Uterus (tissue), 4 donors: Measurements from ENCODE around the gene CA12. TPM values are rescaled to one million over a fixed set of nuclear protein-coding genes. Genes with fewer than 3 reads are reported as not detected.

Experiments used
- DNase-seq, 2 donors: peaks; one replicate each; pipeline ENCODE4 v3.0.0-alpha.2; 2019 to 2020
- H3K27ac ChIP-seq, 2 donors: fragments of 200-600 bp; sonication (generic); 1 replicate in 1 of 2; 2 replicates in 1 of 2; pipeline ENCODE4 v1.5.1; 2016 to 2018
- H3K27me3 ChIP-seq, 2 donors: fragments of 200-600 bp; sonication (generic); one replicate each; pipeline ENCODE4 v1.5.1; 2018 to 2019; ENCODE audit warnings: control low read depth in 1 of 2
- H3K36me3 ChIP-seq, 2 donors: fragments of 200-600 bp; sonication (generic); one replicate each; pipeline ENCODE4 v1.5.1; 2019; ENCODE audit warnings: control low read depth in 1 of 2
- H3K4me1 ChIP-seq, 2 donors: fragments of 200-600 bp; sonication (generic); one replicate each; pipeline ENCODE4 v1.5.1; 2018 to 2019; ENCODE audit warnings: control low read depth in 1 of 2
- H3K4me3 ChIP-seq, 2 donors: fragments of 200-600 bp; sonication (generic); 1 replicate in 1 of 2; 2 replicates in 1 of 2; pipeline ENCODE4 v1.5.1; 2018 to 2019; ENCODE audit warnings: mild to moderate bottlenecking in 1 of 2
- H3K9me3 ChIP-seq, 2 donors: fragments of 200-600 bp; sonication (generic); one replicate each; pipeline ENCODE4 v1.5.1; 2019; ENCODE audit warnings: control low read depth in 1 of 2
- POLR2A ChIP-seq, 2 donors: fragments of 450-650 bp; IDR thresholded peaks; one replicate each; pipeline ENCODE4 v1.6.1; 2016; ENCODE audit warnings: antibody characterized with exemption in 2 of 2, mild to moderate bottlenecking in 1 of 2, moderate library complexity in 1 of 2
- intact Hi-C: fragments of 100-400 bp; cut with DNase I; formaldehyde crosslinking; loops from one replicate; pipeline ENCODE4 v1.15.1; 2023; ENCODE audit warnings: low total_unique reads
- total RNA-seq, 4 donors: library from RNA; depleted of rRNA in 3 of 4; stranded (reverse); fragments of >200 nt in 3 of 4; gene quantifications; one replicate each; pipeline versions ENCODE4 v1.1.0 to v1.2.4, GENCODE V29; 2014 to 2023
- TF ChIP-seq, protein P1 (sequence below), 4 experiments: fragments of 200-600 bp in 2 of 4; fragments of 450-650 bp in 2 of 4; sonication (generic) in 2 of 4; IDR thresholded peaks; one replicate each; pipeline ENCODE4 v1.5.1; 2016 to 2019; ENCODE audit warnings: antibody characterized with exemption in 4 of 4, mild to moderate bottlenecking in 2 of 4, moderate library complexity in 1 of 4
- donor health status: DM: yes; HTN: yes; CAD: no.

CA12 gene
- total RNA-seq, 4 donors from 2014 or later: 0.29 to 11.8 (median 8.0) TPM

DNA sequence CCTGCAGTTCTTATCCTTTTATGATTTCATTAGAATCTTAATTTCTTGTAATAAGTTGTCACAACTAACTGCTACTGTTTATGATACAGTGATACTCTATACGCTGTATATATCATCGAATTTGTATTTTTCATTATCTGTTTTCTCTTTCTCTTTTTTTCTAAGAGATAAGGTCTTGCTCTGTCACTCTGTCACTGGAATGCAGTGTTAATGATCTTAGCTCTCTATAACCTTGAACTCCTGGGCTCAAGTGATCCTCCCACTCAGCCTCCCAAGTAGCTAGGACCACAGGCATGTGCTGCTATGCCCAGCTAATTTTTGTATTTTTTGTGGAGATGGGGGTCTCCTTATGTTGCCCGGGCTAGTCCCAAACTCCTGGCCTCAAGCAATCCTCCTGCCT lies 89.4 kb downstream of the CA12 start:
- H3K4me1 ChIP-seq: no peaks in the 10 kb centered on the region
- no peak for DNase-seq
- no peaks in the 10 kb centered on the region for H3K9me3 ChIP-seq
- H3K27ac ChIP-seq: no peak overlapping the region
- no peak for TF ChIP-seq POLR2A (IDR thresholded peaks at IDR 0.05)
- TF ChIP-seq, protein P1, sequence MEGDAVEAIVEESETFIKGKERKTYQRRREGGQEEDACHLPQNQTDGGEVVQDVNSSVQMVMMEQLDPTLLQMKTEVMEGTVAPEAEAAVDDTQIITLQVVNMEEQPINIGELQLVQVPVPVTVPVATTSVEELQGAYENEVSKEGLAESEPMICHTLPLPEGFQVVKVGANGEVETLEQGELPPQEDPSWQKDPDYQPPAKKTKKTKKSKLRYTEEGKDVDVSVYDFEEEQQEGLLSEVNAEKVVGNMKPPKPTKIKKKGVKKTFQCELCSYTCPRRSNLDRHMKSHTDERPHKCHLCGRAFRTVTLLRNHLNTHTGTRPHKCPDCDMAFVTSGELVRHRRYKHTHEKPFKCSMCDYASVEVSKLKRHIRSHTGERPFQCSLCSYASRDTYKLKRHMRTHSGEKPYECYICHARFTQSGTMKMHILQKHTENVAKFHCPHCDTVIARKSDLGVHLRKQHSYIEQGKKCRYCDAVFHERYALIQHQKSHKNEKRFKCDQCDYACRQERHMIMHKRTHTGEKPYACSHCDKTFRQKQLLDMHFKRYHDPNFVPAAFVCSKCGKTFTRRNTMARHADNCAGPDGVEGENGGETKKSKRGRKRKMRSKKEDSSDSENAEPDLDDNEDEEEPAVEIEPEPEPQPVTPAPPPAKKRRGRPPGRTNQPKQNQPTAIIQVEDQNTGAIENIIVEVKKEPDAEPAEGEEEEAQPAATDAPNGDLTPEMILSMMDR (IDR thresholded peaks at IDR 0.05): no peak
- no peaks in the 10 kb centered on the region for H3K27me3 ChIP-seq
- H3K36me3 ChIP-seq: no peaks in the 10 kb centered on the region
- intact Hi-C loops: no loop called here
- no peak overlapping the region for H3K4me3 ChIP-seq

DNA sequence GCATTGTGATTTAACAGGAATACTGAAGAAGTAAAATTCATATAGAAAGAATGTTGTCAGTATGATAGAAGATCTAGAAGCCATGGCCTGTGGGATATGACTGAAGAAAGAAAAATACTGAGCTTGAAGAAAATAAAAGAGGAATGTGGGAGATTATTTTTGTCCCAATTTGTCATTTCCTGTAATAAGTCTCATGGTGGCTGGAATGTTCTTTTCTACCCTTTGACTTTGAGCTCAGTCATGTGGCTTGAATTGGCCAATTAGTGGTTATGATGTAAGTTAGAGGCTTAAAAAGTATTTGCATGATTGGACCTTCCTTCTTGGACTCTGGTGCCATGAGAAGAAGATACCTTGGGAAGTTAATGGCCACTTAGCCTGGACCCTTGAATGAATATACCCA lies 90.1 kb downstream of the CA12 start:
- TF ChIP-seq, protein P1 (IDR thresholded peaks at IDR 0.05): no peak
- no peak for TF ChIP-seq POLR2A (IDR thresholded peaks at IDR 0.05)
- H3K36me3 ChIP-seq: no peaks in the 10 kb centered on the region
- intact Hi-C loops: no loop called here
- no peaks in the 10 kb centered on the region for H3K4me1 ChIP-seq
- H3K4me3 ChIP-seq: no peak overlapping the region
- DNase-seq: no peak
- H3K27ac ChIP-seq: no peak overlapping the region
- H3K27me3 ChIP-seq: no peaks in the 10 kb centered on the region
- H3K9me3 ChIP-seq: no peaks in the 10 kb centered on the region

DNA sequence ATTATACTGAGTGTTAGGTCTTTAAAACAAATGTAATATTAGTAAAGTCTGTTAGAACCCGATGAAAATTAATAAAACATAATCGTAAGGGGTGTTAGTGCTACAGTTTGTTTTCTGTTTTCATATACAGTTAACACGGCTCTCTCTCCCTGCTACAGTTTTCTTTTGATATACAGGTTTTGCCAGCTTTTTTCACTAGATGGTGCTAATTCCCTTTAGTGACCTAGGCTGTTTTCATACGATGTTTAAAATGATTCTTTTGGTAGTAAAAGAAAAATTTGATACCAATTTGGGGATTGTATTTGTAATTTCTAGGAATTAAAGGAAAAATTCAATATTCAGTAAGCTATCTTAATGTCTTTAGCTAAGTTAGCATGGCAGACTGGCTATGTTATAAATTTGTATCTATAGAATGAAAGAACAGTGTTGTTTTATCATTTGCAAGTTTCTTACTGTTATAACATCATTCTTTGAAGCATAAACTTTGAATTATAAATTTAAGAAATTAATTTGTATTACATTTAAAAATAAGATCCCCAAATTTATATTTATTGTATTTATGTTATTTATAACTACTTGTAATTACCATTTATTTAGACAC lies 92.8 kb downstream of the CA12 start:
- H3K4me3 ChIP-seq: no peak overlapping the region
- H3K27ac ChIP-seq: no peak overlapping the region
- TF ChIP-seq, protein P1 (IDR thresholded peaks at IDR 0.05): peak; percentile 62 to 72 (median 70)
- TF ChIP-seq POLR2A (IDR thresholded peaks at IDR 0.05): no peak
- H3K36me3 ChIP-seq: no peaks in the 10 kb centered on the region
- no peaks in the 10 kb centered on the region for H3K9me3 ChIP-seq
- intact Hi-C loops: loop anchor here (5.0 kb wide), 1 partner anchor 113 kb away; no protein-coding TSS in a partner anchor
- no peaks in the 10 kb centered on the region for H3K27me3 ChIP-seq
- H3K4me1 ChIP-seq: no peaks in the 10 kb centered on the region
- no peak for DNase-seq

DNA sequence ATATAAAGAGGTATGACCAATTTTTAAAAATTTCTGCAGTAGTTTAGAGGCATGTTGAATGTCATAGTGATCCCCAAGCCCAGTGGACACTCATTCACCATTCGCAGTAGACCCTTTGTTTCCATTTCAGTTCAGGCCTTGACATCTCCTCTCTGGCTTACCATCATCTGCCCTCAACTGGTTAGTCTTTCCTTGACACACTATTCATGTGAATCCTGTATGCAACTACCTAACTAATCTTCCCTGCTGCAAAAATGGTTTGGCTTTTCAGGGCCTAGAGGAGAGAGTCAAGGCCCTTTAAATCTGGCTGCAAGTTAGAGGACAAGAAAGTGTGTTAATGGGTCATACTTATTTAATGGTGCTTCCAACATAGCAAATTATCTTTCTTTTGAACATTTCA lies 93.3 kb downstream of the CA12 start:
- Histone ChIP-seq H3K9me3 (no peaks in the 10 kb centered on the region), H3K4me1 (no peaks in the 10 kb centered on the region), H3K4me3 (no peak overlapping the region), H3K36me3 (no peaks in the 10 kb centered on the region), H3K27me3 (no peaks in the 10 kb centered on the region), H3K27ac (no peak overlapping the region)
- TF ChIP-seq, protein P1 (IDR thresholded peaks at IDR 0.05): no peak
- TF ChIP-seq POLR2A (IDR thresholded peaks at IDR 0.05): no peak
- intact Hi-C loops: loop anchor here (5.0 kb wide), 1 partner anchor 114 kb away; no protein-coding TSS in a partner anchor
- no peak for DNase-seq

DNA sequence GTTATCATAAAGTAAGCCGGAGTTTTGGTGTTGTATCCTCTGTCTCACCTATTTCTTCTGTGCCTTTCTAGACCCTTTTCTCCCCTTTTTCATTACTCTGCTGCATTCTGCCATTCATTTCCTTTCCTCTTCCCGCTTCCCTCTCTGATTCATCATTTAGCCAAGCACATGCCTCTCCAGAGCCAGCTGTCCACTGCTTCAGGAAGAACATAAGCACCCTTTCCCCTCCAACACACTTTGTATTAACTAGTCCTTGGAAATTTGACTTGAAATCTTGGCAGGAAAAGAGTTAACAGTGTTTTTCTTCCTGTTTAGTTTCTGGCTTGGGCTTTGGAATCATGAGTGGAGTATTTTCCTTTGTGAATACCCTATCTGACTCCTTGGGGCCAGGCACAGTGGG lies 94.5 kb downstream of the CA12 start:
- intact Hi-C loops: loop anchor here (5.0 kb wide), 1 partner anchor 115 kb away; no protein-coding TSS in a partner anchor
- no peaks in the 10 kb centered on the region for H3K4me1 ChIP-seq
- no peaks in the 10 kb centered on the region for H3K9me3 ChIP-seq
- TF ChIP-seq POLR2A (IDR thresholded peaks at IDR 0.05): no peak
- TF ChIP-seq, protein P1 (IDR thresholded peaks at IDR 0.05): no peak
- no peak overlapping the region for H3K4me3 ChIP-seq
- H3K36me3 ChIP-seq: no peaks in the 10 kb centered on the region
- DNase-seq: no peak
- no peak overlapping the region for H3K27ac ChIP-seq
- H3K27me3 ChIP-seq: no peaks in the 10 kb centered on the region
